ENCODE results near the gene COPZ2. TPM values are rescaled to one million over a fixed set of nuclear protein-coding genes. Genes with fewer than 3 reads are reported as not detected.
A peak's percentile ranks its signal among the peaks of the same experiment; 100 is the strongest.
"Not testable (repeated sequence)": the region's sequence is repeated elsewhere in the genome, so short reads cannot be mapped to it uniquely, and the experiment has no call there.

Gene COPZ2
- total and polyA plus RNA-seq, 2 donors, result 36.0 to 45.2 TPM

DNA sequence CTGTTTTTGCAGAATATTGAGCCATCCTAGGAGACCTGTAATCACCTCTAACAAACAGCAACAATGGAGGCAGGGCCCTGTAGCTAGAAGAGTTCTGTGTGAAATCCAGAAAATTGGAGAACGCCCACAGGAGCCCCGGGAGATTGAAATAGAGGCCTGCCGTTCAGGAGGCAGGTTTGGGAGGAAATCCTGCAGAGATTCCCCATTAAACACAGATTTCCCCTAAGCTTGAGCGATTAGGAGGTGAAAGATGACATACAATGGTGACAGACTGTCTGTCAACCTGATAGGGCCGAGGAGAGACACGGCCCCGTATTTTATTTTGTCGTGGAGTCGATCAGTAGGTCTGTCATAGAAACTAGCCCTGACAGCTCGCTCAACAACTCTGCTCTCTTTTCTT lies 48.4 kb downstream of the COPZ2 start:
- Histone ChIP-seq H3K4me3 (ENCODE audit: low read depth, low read length) (no peak overlapping the region), H3K36me3 (ENCODE audit: insufficient read depth) (no peaks in the 10 kb centered on the region), H3K27ac (ENCODE audit: low read depth) (no peak overlapping the region), H3K4me1 (ENCODE audit: insufficient read depth) (no peaks in the 10 kb centered on the region)
- DNase-seq (ENCODE audit: extremely low spot score), result no peak
- WGBS, result 71% methylated on average over 10 of the region's 10 CpGs

DNA sequence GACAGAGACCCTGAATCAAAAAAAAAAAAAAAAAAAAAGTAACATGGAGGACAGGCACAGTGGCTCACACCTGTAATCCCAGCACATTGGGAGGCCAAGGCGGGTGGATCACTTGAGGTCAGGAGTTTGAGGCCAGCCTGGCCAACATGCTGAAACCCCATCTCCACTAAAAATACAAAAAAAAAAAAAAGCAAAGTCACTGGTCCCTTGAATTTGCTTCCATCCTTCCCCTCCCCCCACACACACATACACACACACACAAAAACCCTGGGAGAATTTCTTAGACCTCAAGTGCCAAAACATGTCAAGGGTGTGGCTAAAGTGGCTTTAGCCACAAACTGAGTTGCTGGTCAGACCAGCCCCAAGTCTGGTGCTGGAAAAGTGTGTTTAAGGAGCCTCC lies 49.2 kb downstream of the COPZ2 start:
- DNase-seq (ENCODE audit: extremely low spot score); H3K4me1 ChIP-seq (ENCODE audit: insufficient read depth); H3K27ac ChIP-seq (ENCODE audit: low read depth); H3K36me3 ChIP-seq (ENCODE audit: insufficient read depth); H3K4me3 ChIP-seq (ENCODE audit: low read depth, low read length): not testable (repeated sequence)
- 92% methylated on average over 1 of the region's 1 CpG for WGBS

DNA sequence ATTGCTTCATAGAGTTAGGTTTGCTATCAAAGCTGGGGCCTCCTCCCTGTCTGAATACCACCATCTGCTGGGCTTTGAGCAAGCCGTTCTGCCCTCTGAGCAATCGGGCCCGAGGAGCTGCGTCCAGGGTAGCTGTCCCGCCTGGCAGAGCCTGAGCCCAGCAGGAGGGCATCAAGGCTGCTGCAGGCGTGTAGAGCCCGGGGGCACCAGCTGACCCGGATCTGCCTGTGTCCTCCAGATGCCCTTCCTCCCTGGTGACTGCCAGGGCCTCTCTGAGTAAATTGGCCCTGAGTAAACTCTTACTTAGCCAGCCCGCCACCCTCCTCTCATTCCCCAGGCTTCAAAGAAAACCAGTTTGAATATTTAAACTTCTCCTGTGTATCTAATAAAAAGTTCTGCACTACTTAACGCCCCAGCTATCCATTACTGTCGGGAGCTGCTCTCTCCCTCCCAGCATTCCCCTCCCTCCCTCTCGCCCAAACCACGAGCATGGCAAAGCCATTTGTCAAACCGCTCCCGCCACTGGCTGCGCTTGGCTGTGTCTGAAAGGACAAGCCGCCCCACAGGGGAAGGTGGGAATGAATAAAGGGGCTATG lies 50.3 kb downstream of the COPZ2 start:
- DNase-seq (ENCODE audit: extremely low spot score), result no peak
- no peak overlapping the region for H3K27ac ChIP-seq (ENCODE audit: low read depth)

DNA sequence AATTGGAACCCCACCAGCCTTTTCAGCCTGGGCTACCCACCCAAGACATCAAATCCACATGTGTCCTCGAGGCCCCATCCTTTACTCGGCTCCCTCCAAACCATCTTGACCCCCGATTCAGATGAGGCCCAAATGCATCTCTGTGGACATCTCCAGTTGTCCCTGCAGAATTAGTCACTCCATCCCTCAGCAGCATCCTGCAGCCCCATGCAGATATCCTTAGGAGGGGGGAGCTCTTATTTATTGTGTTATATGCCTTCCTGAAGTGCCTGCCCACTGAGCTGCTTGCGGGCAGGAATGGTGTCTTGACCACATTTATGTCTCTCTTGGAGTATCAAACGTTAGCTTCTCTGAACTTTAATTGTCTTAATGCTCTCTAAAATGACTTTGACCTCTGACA lies 51.1 kb downstream of the COPZ2 start:
- no peak overlapping the region for H3K27ac ChIP-seq (ENCODE audit: low read depth)

More for the DNA sequence above, 50.3 kb downstream of the COPZ2 start:
- Histone ChIP-seq H3K36me3 (ENCODE audit: insufficient read depth) (peaks cover under 1% of the 10 kb centered on the region), H3K4me1 (ENCODE audit: insufficient read depth) (no peaks in the 10 kb centered on the region), H3K4me3 (ENCODE audit: low read depth, low read length) (no peak overlapping the region)
- WGBS, result 28% methylated on average over 17 of the region's 17 CpGs

DNA sequence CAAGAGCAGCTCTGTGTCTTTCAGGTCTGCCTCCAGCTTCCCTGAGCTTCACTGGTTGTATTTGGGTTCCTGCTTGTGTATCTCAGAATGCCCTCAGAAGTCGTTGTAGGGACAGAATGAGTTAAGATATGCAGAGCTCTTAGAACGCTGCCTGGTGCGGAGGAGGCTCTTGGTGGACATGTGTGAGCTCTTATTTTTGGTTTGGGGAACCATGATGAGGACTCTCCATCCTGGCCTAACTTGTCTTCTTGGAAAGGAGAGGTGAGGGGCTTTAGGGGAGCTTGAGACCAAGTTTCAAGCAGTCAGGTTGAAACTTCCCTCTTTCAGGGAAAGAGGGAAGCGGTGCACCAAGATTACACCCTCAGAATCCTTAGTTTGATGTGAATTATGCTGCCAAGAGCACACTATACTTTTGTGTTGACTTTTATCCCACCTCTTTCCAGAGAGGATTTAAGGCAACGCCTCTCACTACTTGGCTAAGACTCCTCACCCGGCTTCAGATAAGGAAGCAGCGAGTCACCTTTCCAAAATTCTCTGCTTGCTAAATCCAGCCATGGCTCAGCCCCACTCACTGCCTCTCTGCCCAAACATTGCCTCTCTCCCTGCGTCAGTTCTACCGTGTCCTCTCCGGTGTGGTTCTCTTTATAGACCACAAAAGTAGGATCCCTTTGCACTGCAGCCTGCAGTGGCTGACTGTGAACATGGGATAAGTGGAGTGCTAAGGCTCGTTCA lies 53.9 kb downstream of the COPZ2 start:
- peaks cover 8% of the 10 kb centered on the region for H3K36me3 ChIP-seq (ENCODE audit: insufficient read depth)
- H3K27ac ChIP-seq (ENCODE audit: low read depth), result no peak overlapping the region
- 49% methylated on average over 11 of the region's 11 CpGs for WGBS
- H3K4me3 ChIP-seq (ENCODE audit: low read depth, low read length), result no peak overlapping the region
- H3K4me1 ChIP-seq (ENCODE audit: insufficient read depth), result no peaks in the 10 kb centered on the region
- no peak for DNase-seq (ENCODE audit: extremely low spot score)

More for the DNA sequence above, 51.1 kb downstream of the COPZ2 start:
- WGBS, result 75% methylated on average over 5 of the region's 5 CpGs
- no peak overlapping the region for H3K4me3 ChIP-seq (ENCODE audit: low read depth, low read length)
- peaks cover 2% of the 10 kb centered on the region for H3K36me3 ChIP-seq (ENCODE audit: insufficient read depth)
- DNase-seq (ENCODE audit: extremely low spot score), result no peak
- no peaks in the 10 kb centered on the region for H3K4me1 ChIP-seq (ENCODE audit: insufficient read depth)

DNA sequence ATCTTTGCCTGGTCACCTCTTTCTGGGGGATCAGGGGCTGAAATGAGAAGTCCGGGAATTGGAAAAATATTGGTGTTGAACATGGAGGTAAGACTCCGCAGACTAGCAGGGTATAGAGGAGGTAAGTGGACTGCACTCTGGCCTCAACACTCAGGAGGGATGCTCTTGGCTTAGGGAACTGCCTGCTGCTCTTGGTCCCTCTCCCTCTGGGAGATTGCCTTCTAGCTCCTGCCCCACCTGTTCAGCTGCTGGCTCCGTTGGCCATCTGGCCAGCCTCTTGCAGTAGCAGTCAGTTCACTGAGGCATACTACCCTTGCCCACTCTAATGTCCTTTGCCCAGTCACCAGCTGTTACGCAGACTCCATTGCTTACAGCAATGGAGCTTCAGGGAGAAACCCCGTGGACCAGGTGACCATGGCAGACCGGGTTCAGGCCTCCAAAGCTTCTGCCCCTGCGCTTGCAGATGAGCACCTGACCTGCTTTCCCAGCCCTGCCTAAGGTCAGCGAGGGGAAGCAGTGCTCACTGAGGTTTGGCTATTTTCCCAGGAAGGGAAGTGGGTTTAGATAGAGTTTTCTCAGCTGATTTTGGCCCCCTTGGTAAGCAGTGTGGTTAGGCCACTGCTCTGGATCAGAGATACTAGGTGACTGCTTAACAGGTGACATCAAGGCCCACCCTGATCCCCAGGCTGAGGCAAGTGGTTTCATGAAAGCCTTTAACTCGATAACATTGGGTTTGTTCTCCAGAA lies 54.8 kb downstream of the COPZ2 start:
- H3K36me3 ChIP-seq (ENCODE audit: insufficient read depth), result peaks cover 8% of the 10 kb centered on the region
- 84% methylated on average over 9 of the region's 9 CpGs for WGBS
- no peak overlapping the region for H3K27ac ChIP-seq (ENCODE audit: low read depth)
- no peak overlapping the region for H3K4me3 ChIP-seq (ENCODE audit: low read depth, low read length)
- DNase-seq (ENCODE audit: extremely low spot score), result no peak
- H3K4me1 ChIP-seq (ENCODE audit: insufficient read depth), result no peaks in the 10 kb centered on the region

DNA sequence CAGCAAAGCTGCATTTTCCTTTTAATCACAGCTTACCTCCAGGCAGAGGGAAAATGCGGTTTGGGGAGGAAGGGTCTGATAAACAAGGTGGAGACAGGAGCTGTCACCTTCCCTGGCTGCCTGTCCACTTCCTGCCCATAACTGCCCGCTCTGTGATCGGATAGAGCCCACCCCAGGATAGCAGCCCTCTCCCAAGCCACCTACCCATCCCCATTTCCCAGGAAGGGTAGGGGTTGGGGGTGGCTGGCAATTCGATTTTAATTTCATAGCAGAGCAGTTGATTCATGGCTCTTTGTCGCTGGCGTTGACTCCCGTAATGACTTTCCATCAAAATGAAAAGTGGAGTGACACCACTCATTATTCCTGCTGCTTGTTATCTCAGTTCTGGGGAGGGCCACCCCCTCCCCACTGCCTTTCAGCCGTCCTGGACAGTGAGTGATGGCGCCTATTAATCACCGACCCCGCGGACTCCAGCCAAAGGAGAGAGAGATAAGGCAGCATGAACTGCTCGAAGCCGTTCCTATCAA lies 55.4 kb downstream of the COPZ2 start:
- 74% methylated on average over 14 of the region's 14 CpGs for WGBS
- no peak for DNase-seq (ENCODE audit: extremely low spot score)
- H3K36me3 ChIP-seq (ENCODE audit: insufficient read depth), result peaks cover 8% of the 10 kb centered on the region

DNA sequence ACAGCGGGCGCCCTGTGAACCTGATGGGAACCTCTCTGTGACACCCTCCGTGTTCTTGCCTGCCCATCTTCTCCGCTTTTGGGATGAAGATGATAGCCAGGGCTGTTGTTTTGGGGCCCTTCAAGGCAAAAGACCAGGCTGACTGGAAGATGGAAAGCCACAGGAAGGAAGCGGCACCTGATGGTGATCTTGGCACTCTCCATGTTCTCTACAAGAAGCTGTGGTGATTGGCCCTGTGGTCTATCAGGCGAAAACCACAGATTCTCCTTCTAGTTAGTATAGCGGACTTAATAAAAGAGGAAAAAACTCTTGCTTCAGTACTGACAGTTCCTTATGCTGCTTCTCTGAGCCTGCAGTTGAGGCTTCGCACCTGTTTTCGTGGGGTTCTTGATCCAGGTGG lies 56.1 kb downstream of the COPZ2 start:
- peaks cover 8% of the 10 kb centered on the region for H3K36me3 ChIP-seq (ENCODE audit: insufficient read depth)

More for the DNA sequence above, 55.4 kb downstream of the COPZ2 start:
- Histone ChIP-seq H3K27ac (ENCODE audit: low read depth) (no peak overlapping the region), H3K4me1 (ENCODE audit: insufficient read depth) (no peaks in the 10 kb centered on the region), H3K4me3 (ENCODE audit: low read depth, low read length) (no peak overlapping the region)

DNA sequence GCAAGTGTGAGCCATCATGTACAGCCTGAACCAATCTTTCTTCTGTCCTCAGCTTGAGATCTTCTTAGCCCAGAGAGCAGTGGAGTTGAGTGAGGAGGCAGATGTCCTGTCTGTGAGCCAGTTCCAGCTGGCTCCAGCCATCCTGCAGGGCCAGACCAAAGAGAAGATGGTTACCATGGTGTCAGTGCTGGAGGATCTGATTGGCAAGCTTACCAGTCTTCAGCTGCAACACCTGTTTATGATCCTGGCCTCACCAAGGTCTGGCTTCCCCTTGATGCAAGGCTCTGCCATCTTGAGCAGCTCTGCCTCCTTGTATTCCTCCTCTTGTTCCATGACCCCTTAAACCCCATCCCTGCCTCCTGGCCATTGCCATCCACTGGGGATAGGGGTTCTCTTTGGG lies 57.1 kb downstream of the COPZ2 start:
- Histone ChIP-seq H3K27ac (ENCODE audit: low read depth) (no peak overlapping the region), H3K4me1 (ENCODE audit: insufficient read depth) (no peaks in the 10 kb centered on the region), H3K4me3 (ENCODE audit: low read depth, low read length) (no peak overlapping the region), H3K36me3 (ENCODE audit: insufficient read depth) (peaks cover 8% of the 10 kb centered on the region)
- DNase-seq (ENCODE audit: extremely low spot score), result no peak

More for the DNA sequence above, 56.1 kb downstream of the COPZ2 start:
- WGBS, result 93% methylated on average over 9 of the region's 9 CpGs
- Histone ChIP-seq H3K4me3 (ENCODE audit: low read depth, low read length) (no peak overlapping the region), H3K4me1 (ENCODE audit: insufficient read depth) (no peaks in the 10 kb centered on the region), H3K27ac (ENCODE audit: low read depth) (no peak overlapping the region)
- no peak for DNase-seq (ENCODE audit: extremely low spot score)

DNA sequence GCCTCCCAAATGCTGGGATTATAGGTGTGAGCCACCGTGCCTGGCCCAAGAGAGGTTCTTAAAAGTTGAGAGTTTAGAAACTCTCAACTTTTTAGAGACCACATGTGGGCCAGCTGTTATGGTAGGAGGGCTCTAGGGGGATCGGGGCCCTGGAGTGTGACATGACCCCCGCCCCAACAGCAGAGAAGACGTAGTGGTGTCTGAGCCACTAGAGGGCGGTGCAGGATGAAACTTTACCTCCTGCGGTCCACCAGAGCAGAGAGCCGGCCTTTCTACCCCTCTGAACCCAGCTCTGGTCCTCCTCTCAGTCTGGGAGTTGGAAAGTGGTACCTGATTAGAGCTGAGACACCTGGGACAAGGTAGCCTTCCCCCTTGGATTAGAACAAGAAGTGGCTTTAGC lies 59.3 kb downstream of the COPZ2 start:
- H3K36me3 ChIP-seq (ENCODE audit: insufficient read depth), result peaks cover 8% of the 10 kb centered on the region
- H3K4me3 ChIP-seq (ENCODE audit: low read depth, low read length), result no peak overlapping the region
- WGBS, result 19% methylated on average over 7 of the region's 7 CpGs
- H3K27ac ChIP-seq (ENCODE audit: low read depth), result no peak overlapping the region
- DNase-seq (ENCODE audit: extremely low spot score), result no peak
- H3K4me1 ChIP-seq (ENCODE audit: insufficient read depth), result no peaks in the 10 kb centered on the region

Small RNAs within 50 kb of the gene (small RNA-seq; reads per million reads assigned to genes)
- gene AC004477.2 (not detected), gene MIR152 (655 reads per million, percentile 99 among the genes with 10 or more reads in this experiment)

Other genes with a start within 250 kb of the COPZ2 start
- gene OSBPL7, start 216.0 kb downstream of the COPZ2 start, total RNA-seq, result 7.8 TPM
- gene OSBPL7, start 216.0 kb downstream of the COPZ2 start, polyA plus RNA-seq, result 9.6 TPM
- gene MRPL10, start 206.3 kb downstream of the COPZ2 start, total RNA-seq, result 8.5 TPM
- 80.9 TPM for gene MRPL10, start 206.3 kb downstream of the COPZ2 start, polyA plus RNA-seq
- gene LRRC46, start 206.1 kb downstream of the COPZ2 start, total RNA-seq, result not detected
- gene LRRC46, start 206.1 kb downstream of the COPZ2 start, polyA plus RNA-seq, result 0.30 TPM
- 27.4 TPM for gene SCRN2, start 196.5 kb downstream of the COPZ2 start, total RNA-seq
- 41.0 TPM for gene SCRN2, start 196.5 kb downstream of the COPZ2 start, polyA plus RNA-seq
- 2.2 TPM for gene SP6, start 186.6 kb downstream of the COPZ2 start, total RNA-seq
- gene SP6, start 186.6 kb downstream of the COPZ2 start, polyA plus RNA-seq, result 2.3 TPM
- gene SP2, start 141.6 kb downstream of the COPZ2 start, total RNA-seq, result 1.9 TPM
- 16.0 TPM for gene SP2, start 141.6 kb downstream of the COPZ2 start, polyA plus RNA-seq
- 6.6 TPM for gene PNPO, start 96.2 kb downstream of the COPZ2 start, total RNA-seq
- gene PNPO, start 96.2 kb downstream of the COPZ2 start, polyA plus RNA-seq, result 8.2 TPM
- gene PRR15L, start 79.9 kb downstream of the COPZ2 start, total RNA-seq, result 3.4 TPM
- 1.2 TPM for gene PRR15L, start 79.9 kb downstream of the COPZ2 start, polyA plus RNA-seq
- 77.4 TPM for gene CDK5RAP3, start 66.7 kb downstream of the COPZ2 start, total RNA-seq
- gene CDK5RAP3, start 66.7 kb downstream of the COPZ2 start, polyA plus RNA-seq, result 117 TPM
- 53.1 TPM for gene NFE2L1, start 10.6 kb upstream of the COPZ2 start, total RNA-seq
- gene NFE2L1, start 10.6 kb upstream of the COPZ2 start, polyA plus RNA-seq, result 163 TPM
- 53.3 TPM for gene CBX1, start 63.7 kb upstream of the COPZ2 start, total RNA-seq
- 60.4 TPM for gene CBX1, start 63.7 kb upstream of the COPZ2 start, polyA plus RNA-seq
- gene SNX11, start 70.0 kb upstream of the COPZ2 start, total RNA-seq, result 7.3 TPM
- 20.7 TPM for gene SNX11, start 70.0 kb upstream of the COPZ2 start, polyA plus RNA-seq